Right forelimb (tissue), 1 donor: ENCODE results near the gene RAD9A.

Experiments
- DNase-seq: peaks from one replicate; pipeline ENCODE4 v3.0.0-alpha.2; 2018

Gene RAD9A

GRCh38 chr11:67375320-67376055, 16.3 kb upstream of the RAD9A start:
- no peak for DNase-seq

GRCh38 chr11:67376063-67376820, 15.5 kb upstream of the RAD9A start:
- DNase-seq, result no peak

GRCh38 chr11:67376873-67377808, 14.6 kb upstream of the RAD9A start:
- DNase-seq, result no peak

GRCh38 chr11:67378544-67378943, 13.2 kb upstream of the RAD9A start:
- DNase-seq, result no peak

GRCh38 chr11:67379061-67380058, 12.4 kb upstream of the RAD9A start:
- no peak for DNase-seq

GRCh38 chr11:67381244-67381972, 10.4 kb upstream of the RAD9A start:
- no peak for DNase-seq

GRCh38 chr11:67382276-67383136, 9.3 kb upstream of the RAD9A start:
- peak; percentile 89 for DNase-seq

- DNase-seq, result no peak
Observed at GRCh38 chr11:67384851-67385366, 6.9 kb upstream of the RAD9A start.

- DNase-seq, result no peak
Observed at GRCh38 chr11:67387069-67387468, 4.7 kb upstream of the RAD9A start.

- no peak for DNase-seq
Observed at GRCh38 chr11:67387518-67387917, 4.3 kb upstream of the RAD9A start.

- DNase-seq, result no peak
Observed at GRCh38 chr11:67389477-67389876, 2.3 kb upstream of the RAD9A start.

- no peak for DNase-seq
Observed at GRCh38 chr11:67390947-67391303, 861 bp upstream of the RAD9A start.

- DNase-seq, result no peak
Observed at GRCh38 chr11:67392183-67392715, 463 bp downstream of the RAD9A start.

- DNase-seq, result no peak
Observed at GRCh38 chr11:67393437-67393836, 1.7 kb downstream of the RAD9A start.

- DNase-seq, result no peak
Observed at GRCh38 chr11:67393990-67394389, 2.2 kb downstream of the RAD9A start.

- DNase-seq, result no peak
Observed at GRCh38 chr11:67395555-67396258, 3.9 kb downstream of the RAD9A start.

GRCh38 chr11:67396259-67396581, 4.4 kb downstream of the RAD9A start:
- no peak for DNase-seq

GRCh38 chr11:67396587-67397389, 5.0 kb downstream of the RAD9A start:
- peak; percentile 48 for DNase-seq
